Mononuclear cell (primary cell): ENCODE measurements around the gene EMX1. TPM values are rescaled to one million over a fixed set of nuclear protein-coding genes. Genes with fewer than 3 reads are reported as not detected.
"Not testable (repeated sequence)": the region's sequence is repeated elsewhere in the genome, so short reads cannot be mapped to it uniquely, and the experiment has no call there.

Source experiments
- H3K27me3 ChIP-seq: 2 replicates; pipeline ENCODE4 v1.6.0; 2011; ENCODE audit warnings: low read length, control low read depth; ENCODE audit not compliant: insufficient read depth
- H3K4me1 ChIP-seq: 2 replicates; pipeline ENCODE4 v1.5.1; 2011; ENCODE audit warnings: mild to moderate bottlenecking, low read length, control low read depth; ENCODE audit not compliant: insufficient read depth
- H3K4me3 ChIP-seq: 2 replicates; pipeline ENCODE4 v1.5.1; 2011; ENCODE audit warnings: mild to moderate bottlenecking, low read length, moderate library complexity
- H3K9me3 ChIP-seq: 2 replicates; pipeline ENCODE4 v1.5.1; 2011; ENCODE audit warnings: low read depth, mild to moderate bottlenecking, control low read depth, low read length
- total RNA-seq: library from RNA; depleted of rRNA; stranded (reverse); fragments of >200 nt; gene quantifications from one replicate; pipeline ENCODE4 v1.2.3, GENCODE V29; 2012

The EMX1 gene
- total RNA-seq, 1 donor, result not detected

DNA sequence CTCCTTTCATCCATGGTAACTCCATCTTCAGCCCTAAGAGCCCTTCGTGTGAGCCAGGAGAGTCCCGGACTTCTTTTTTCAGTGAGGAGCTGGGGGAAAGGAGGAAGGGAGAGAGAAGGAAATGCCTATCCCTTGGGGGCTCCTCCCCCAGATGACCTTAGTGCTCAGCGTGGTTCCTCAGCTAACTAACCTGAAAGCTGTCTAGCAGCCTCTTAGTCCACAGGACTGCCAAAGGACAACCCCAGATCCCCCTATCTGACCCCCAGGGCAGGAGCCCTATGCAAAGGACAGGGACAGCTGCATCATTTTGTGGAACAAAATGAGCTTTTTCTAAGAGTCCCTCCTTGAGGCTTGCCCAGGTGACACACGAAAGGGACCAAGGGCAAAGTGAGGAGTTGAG lies 22.2 kb upstream of the EMX1 start:
- Histone ChIP-seq H3K9me3 (no peaks in the 10 kb centered on the region), H3K4me3 (no peak overlapping the region), H3K27me3 (peaks cover 14% of the 10 kb centered on the region), H3K4me1 (peaks cover 10% of the 10 kb centered on the region)

DNA sequence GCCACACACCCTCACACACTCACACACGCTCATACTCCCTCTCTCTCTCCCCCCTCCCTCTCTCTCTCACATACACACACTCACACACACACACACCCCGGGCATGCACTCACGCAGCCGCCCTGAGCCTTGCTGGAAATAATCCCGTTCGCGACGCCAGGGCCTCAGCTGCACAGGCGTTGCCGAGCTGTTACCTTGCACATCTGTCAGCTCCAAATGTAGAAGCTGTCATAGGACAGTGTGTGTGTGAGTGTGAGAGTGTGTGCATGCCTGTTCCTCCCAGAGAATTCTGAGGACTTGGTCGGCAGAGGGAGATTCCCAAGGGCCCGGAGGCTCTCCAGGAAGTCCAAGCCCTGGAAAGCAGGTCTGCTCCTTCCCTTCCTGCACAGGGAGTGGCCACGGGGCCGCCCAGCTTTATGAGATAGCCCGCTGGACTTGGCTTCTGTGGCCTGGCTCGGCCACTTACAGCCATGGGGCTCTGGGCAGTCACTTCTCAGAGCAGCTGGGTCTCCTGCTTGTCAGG lies 21.5 kb upstream of the EMX1 start:
- Histone ChIP-seq H3K27me3 (peaks cover 14% of the 10 kb centered on the region), H3K9me3 (no peaks in the 10 kb centered on the region), H3K4me3 (no peak overlapping the region), H3K4me1 (peaks cover 9% of the 10 kb centered on the region)

DNA sequence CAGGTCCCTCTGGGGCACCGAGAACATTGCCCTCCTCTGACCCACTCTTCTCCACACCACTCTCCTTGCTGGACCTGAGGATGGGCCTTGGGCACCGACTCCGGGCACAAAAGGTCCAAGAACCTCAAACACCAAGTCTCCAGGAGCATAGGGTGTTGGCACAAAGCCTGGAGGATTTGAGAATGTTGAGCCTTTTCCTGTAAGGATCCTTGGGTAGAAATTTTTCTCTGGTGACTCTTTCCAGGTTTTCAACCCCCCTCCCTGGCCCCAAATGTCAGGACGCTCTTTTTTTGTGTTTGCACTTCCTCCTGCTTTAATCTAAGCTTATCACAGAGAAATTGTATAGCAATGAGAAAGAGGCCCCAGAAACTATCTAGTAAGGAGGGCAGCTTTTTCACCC lies 20.9 kb upstream of the EMX1 start:
- H3K27me3 ChIP-seq, result peaks cover 14% of the 10 kb centered on the region
- no peak overlapping the region for H3K4me3 ChIP-seq
- no peaks in the 10 kb centered on the region for H3K9me3 ChIP-seq
- peaks cover 3% of the 10 kb centered on the region for H3K4me1 ChIP-seq

DNA sequence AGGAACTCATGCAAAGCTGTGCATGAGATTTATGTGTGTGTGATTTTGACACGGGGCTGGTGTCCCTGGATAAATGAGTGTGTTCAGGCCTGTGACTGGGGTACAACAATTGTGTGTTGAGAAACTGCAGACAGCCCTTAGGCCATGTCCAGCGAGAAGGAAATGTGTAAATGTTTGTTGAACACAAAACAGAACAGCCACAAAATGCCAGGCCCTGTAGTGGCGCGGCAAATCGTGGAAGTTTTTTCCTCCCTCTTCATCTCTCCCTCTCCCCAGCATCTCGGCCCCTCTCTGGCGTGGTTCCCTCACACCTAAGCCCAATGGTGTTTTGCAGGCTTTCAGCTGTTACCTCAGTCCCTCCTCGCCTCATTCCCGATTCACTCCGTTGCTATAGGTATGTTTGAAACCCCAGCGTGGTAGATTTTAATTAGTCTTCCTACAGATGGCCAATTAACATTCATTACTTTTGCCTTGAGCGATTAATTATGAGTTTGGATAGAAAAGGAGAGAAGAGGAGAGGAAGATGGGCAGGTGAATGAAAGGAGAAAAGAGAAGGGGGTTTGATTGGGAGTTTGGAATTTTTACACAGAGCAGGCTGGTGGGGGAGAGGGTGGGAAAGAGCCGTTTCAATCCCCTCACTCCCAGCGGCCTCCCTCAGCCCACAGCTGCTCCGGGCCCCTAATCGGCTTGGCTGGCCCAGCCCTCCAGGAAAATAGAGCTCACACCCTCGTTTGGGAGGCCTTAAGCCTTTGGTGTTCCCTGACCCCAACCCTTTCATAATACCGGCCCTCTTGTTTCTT lies 19.3 kb upstream of the EMX1 start:
- Histone ChIP-seq H3K9me3 (no peaks in the 10 kb centered on the region), H3K4me3 (no peak overlapping the region), H3K4me1 (no peaks in the 10 kb centered on the region), H3K27me3 (peaks cover 24% of the 10 kb centered on the region)

DNA sequence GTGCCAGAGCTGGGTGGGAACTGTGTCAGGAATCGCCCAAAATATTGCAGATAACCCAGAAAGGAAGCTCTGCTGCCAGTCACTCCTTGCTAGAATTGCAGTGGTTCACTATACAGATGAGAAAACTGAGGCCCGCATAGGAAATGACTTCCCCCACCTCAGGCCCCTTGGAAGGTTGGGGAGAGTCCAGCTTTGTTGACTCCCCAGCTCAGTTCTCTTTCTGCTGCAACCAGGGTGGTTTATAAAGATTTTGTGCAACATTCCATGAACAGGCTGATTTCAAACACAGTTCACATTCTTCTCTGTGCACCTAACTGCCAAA lies 18.8 kb upstream of the EMX1 start:
- Histone ChIP-seq H3K27me3 (peaks cover 29% of the 10 kb centered on the region), H3K4me3 (no peak overlapping the region), H3K4me1 (no peaks in the 10 kb centered on the region), H3K9me3 (no peaks in the 10 kb centered on the region)

DNA sequence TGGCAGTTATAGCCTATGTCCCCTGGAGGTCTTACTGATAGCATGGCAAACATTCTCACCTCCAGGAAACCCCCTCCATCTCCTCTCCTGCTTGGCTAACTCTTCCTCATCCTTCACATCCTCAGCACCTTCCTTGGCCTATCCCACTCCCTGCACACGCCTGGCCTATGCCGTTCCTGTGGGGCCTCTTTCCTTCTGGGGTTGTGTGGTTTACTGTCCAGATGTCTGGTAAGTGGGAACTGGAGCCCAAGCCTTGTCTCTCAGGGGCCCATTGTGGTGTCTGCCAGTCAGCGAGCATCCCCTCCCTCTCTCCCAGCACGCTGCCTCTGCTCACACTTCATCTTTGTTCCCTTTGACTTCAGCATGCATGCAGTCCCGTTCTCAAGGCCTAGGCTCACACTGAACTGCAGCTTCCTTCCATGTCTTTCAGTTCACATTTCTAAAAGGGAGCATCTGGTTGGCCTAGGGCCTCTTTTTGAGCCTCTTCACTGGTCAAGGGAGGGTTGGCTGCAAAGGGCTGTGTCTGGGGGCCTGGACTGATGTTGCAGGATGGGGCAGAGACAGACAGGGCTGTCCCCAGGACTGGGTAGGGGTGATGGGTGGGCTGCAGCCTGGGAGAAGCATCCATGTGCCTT lies 17.0 kb upstream of the EMX1 start:
- H3K4me1 ChIP-seq, result no peaks in the 10 kb centered on the region
- H3K9me3 ChIP-seq, result no peaks in the 10 kb centered on the region
- H3K27me3 ChIP-seq, result peaks cover 34% of the 10 kb centered on the region
- H3K4me3 ChIP-seq, result no peak overlapping the region

DNA sequence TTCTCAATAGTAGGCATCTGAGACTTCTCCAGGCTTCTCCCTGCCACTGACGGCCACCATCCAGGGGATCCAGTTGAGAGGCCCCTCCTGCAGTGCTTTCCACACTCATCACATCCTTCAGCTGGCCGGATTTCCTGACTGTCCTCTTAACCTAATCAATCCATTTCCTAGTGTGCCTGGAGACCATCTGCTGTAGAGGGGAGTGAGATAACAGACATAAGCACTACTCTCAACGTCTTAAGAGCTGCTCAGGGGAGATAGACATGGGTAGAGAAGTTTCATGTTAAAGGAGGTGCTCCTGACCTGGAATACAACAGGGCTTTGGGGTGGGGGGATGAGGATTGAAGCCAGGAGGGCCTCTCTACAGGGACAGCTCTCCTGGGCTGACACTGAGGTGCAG lies 15.9 kb upstream of the EMX1 start:
- no peaks in the 10 kb centered on the region for H3K9me3 ChIP-seq
- no peaks in the 10 kb centered on the region for H3K4me1 ChIP-seq
- H3K4me3 ChIP-seq, result no peak overlapping the region
- peaks cover 43% of the 10 kb centered on the region for H3K27me3 ChIP-seq

DNA sequence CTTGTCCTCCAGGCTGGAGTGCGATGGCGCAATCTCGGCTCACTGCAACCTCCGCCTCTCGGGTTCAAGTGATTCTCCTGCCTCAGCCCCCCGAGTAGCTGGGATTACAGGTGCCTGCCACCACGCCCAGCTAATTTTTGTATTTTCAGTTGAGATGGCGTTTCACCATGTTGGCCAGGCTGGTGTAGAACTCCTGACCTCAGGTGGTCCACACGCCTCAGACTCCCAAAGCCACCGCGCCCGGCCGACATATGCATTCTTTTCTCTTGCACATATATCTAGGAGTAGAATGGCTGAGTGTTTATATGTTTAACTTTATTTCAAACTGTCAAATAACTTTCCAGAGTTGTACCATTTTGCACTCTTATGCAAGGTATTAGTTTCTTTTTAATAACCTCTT lies 9.9 kb upstream of the EMX1 start:
- not testable (repeated sequence) for H3K4me1 ChIP-seq, H3K9me3 ChIP-seq, H3K4me3 ChIP-seq
- peaks cover 94% of the 10 kb centered on the region for H3K27me3 ChIP-seq

DNA sequence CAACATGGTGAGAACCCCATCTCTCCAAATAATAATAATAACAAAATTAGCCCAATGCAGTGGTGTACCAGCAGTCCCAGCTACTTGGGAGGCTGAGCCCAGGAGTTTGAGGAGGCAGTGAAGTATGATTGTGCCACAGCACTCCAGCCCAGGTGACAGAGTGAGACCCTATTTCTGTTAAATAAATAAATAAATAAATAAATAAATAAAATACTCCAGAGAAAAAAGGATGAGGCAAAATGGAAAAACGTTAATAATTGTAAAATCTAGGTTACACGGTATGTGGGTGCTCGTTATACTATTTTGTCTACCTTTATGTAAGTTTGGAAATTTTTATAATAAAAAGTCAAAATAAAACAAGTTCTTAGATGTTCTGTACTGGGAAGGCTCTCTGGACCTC lies 8.6 kb upstream of the EMX1 start:
- H3K27me3 ChIP-seq, result peaks cover 96% of the 10 kb centered on the region
- H3K9me3 ChIP-seq, result no peaks in the 10 kb centered on the region
- H3K4me3 ChIP-seq, result no peak overlapping the region
- no peaks in the 10 kb centered on the region for H3K4me1 ChIP-seq

DNA sequence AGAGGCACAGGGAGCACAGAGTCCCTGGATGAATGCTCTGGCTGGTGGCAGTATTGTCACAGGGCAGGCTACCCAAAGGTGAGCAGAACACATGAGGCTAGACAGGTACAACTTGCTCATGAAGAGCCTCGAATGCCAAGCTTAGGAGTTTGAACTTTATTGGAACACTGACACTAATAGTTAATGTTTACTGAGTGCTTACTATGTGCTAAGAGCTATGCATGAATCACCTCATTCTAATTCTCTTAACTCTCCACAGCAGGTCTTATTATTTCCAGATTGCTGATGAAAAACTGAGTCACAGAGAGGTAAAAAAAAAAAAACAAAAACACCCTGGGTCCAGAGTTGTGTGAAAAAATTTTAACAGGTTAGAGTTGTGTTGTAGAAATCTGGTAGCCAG lies 6.1 kb upstream of the EMX1 start:
- H3K9me3 ChIP-seq, result no peaks in the 10 kb centered on the region
- H3K4me1 ChIP-seq, result peaks cover 15% of the 10 kb centered on the region
- no peak overlapping the region for H3K4me3 ChIP-seq
- H3K27me3 ChIP-seq, result peaks cover 95% of the 10 kb centered on the region

DNA sequence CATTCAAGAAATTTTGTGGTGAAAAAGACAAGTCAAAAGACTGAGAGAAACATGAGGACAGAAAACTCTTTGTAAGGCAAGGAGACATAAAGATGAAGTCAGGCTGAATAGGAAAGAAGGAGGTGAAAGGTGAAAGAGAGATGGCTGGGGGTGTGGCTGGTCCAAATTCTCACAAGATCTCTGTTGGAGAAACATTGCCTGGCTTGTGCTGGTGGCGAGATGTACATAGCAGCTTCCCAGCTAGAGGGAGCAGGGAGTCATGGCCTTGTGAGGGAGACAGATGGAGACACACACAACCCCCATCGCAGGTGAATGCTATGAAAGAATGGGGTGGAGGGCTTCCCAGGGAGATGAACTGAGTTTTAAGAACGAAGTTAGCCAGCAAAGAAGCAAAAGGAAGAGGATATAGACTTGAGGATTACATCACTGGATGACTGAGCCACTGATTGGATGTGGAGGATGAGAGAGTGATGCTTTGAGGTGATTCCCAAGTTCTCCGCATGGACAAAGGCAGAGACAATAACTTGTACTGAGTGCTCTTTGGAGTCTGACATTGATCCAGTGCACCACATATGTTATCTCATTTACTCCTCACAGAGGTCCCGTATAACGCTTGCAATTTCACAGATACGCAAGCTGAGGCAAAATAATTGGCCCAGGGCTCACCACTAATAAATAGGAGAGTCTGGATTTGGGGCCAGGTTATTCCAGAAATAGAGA lies 3.7 kb upstream of the EMX1 start:
- H3K27me3 ChIP-seq, result peaks cover 91% of the 10 kb centered on the region
- no peak overlapping the region for H3K4me3 ChIP-seq
- H3K9me3 ChIP-seq, result no peaks in the 10 kb centered on the region
- H3K4me1 ChIP-seq, result peaks cover 33% of the 10 kb centered on the region

DNA sequence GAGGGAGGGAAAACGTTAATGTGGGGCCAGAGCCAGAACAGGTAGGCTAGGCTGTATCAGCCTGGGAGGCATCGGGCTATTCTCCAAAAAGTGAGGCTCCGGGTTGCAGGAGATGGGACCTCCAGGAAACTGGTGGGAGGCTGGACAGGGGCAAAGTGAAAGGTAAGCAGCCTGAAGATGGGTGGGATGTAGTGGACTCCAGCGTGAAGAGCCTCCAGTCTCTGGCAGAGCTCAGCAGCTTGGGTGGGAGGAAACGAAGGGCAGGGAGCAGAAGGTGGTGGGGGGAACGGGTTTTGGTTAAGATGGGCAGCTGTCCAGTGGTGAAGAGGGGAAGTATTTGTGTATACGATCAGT lies 3.1 kb upstream of the EMX1 start:
- Histone ChIP-seq H3K4me3 (no peak overlapping the region), H3K9me3 (no peaks in the 10 kb centered on the region), H3K27me3 (peaks cover 91% of the 10 kb centered on the region), H3K4me1 (peaks cover 36% of the 10 kb centered on the region)

DNA sequence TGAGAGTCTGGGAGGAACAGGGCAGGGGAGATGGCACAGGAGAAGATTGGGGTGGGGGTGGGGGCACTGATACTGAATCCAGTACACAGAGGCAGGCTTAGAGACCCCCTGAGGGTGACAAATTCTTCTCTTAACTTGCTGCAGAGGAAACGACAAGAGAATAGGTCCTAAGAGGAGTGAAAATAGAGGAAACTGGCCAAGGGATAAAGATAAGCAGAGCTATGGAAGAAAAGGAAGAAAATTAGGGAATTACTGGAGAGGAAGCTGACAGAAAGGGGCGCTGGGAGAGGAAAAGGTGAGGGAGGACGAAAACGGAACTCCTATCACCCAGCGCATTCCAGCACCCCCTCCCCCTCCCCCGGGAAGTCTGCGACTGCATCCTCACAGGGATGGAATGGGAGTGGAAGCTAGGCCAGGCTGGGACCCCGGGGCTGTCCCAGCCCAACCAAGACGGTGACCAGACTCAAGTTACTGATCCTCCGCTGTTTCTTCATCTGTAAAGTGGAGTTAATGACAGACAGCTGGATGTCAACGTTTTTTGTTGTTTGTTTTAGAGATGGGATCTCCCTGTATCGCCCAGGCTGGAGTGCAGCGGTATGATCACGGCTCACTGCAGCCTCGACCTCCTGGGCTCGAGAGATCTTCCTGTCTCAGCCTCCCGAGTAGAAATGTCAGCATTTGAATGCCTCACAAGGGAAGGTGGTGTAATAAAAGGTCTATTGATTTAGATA lies 2.6 kb upstream of the EMX1 start:
- Histone ChIP-seq H3K4me1 (peaks cover 37% of the 10 kb centered on the region), H3K27me3 (peaks cover 91% of the 10 kb centered on the region), H3K4me3 (no peak overlapping the region), H3K9me3 (no peaks in the 10 kb centered on the region)

DNA sequence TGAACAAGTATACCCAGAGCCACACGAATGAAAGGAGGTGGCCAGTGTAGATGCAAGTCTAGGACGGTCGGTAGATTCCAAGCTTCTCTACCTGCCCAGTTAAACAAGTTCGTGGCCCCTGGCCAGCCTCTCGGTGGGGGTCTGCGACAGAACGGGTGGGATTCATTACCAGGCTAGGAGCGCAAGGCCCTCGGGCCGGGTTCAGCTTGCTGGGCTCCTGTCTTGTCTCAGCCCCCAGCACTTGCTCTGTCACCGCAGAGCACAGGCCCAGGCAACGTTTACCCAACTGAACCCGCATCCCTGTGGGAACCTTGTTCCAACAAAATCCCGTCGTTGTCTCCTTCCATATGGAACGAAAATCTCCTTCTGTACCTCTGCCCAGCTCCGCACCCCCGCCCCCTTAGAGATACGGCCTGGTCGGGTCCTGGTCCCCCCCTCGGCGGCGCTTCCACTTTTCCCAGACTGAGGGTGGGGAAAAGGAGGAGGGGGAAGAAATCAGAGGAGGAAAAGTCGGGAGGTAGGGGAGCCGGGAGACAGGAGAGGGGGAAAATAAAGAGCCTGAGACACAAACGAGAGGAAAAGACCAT lies 1.9 kb upstream of the EMX1 start:
- Histone ChIP-seq H3K9me3 (no peaks in the 10 kb centered on the region), H3K4me1 (peaks cover 44% of the 10 kb centered on the region), H3K27me3 (peaks cover 91% of the 10 kb centered on the region), H3K4me3 (no peak overlapping the region)
